Effector memory CD4-positive, alpha-beta T cell (primary cell): ENCODE results near the gene GRAPL.
"Not testable (repeated sequence)": the region's sequence is repeated elsewhere in the genome, so short reads cannot be mapped to it uniquely, and the experiment has no call there.

Source experiments
- DNase-seq, 3 donors: peaks; one replicate each; pipeline ENCODE4 v3.0.0-alpha.2; 2020
- H3K27ac ChIP-seq: 2 replicates; pipeline ENCODE4 v1.7.0; 2013; ENCODE audit warnings: mild to moderate bottlenecking, low read length, moderate library complexity; ENCODE audit not compliant: insufficient read depth, poor library complexity, severe bottlenecking
- H3K27me3 ChIP-seq: replicated peaks from 2 replicates; pipeline ENCODE4 v1.7.0; 2013; ENCODE audit warnings: mild to moderate bottlenecking, low read length; ENCODE audit not compliant: insufficient read depth, control insufficient read depth, poor library complexity, severe bottlenecking
- H3K36me3 ChIP-seq: 2 replicates; pipeline ENCODE4 v1.7.0; 2013; ENCODE audit warnings: mild to moderate bottlenecking, low read length, moderate library complexity; ENCODE audit not compliant: control insufficient read depth, insufficient read depth
- H3K4me1 ChIP-seq: 2 replicates; pipeline ENCODE4 v1.7.0; 2013; ENCODE audit warnings: low read length, mild to moderate bottlenecking; ENCODE audit not compliant: control insufficient read depth, insufficient read depth, poor library complexity, severe bottlenecking
- H3K4me3 ChIP-seq: 2 replicates; pipeline ENCODE4 v1.7.0; 2013; ENCODE audit warnings: low read length, low read depth, mild to moderate bottlenecking; ENCODE audit not compliant: insufficient read depth, poor library complexity, severe bottlenecking
- H3K9me3 ChIP-seq: 2 replicates; pipeline ENCODE4 v1.7.0; 2013; ENCODE audit warnings: mild to moderate bottlenecking, low read length, moderate library complexity; ENCODE audit not compliant: control insufficient read depth

Gene GRAPL

DNA sequence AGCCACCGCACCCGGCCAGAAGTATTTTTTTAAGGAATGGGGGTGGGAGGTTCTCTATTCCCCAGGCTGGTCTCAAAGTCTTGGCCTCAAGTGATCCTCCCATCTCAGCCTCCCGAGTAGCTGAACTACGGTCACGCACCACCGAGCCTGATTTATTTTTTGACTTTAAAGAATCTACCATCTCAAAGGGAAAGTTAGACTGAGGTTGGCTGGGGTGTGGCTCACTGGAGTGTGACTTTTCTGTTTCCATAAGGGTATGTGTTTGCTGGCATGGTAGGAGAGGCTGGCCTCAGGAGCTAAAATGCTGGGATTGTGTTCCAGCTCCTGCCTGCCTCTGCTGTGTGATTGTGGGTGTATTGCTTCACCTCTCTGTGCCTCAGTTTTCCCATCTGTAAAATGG lies 10.6 kb downstream of the GRAPL start:
- H3K4me3 ChIP-seq, DNase-seq, H3K9me3 ChIP-seq, H3K27ac ChIP-seq, H3K36me3 ChIP-seq, H3K27me3 ChIP-seq, H3K4me1 ChIP-seq: not testable (repeated sequence)

DNA sequence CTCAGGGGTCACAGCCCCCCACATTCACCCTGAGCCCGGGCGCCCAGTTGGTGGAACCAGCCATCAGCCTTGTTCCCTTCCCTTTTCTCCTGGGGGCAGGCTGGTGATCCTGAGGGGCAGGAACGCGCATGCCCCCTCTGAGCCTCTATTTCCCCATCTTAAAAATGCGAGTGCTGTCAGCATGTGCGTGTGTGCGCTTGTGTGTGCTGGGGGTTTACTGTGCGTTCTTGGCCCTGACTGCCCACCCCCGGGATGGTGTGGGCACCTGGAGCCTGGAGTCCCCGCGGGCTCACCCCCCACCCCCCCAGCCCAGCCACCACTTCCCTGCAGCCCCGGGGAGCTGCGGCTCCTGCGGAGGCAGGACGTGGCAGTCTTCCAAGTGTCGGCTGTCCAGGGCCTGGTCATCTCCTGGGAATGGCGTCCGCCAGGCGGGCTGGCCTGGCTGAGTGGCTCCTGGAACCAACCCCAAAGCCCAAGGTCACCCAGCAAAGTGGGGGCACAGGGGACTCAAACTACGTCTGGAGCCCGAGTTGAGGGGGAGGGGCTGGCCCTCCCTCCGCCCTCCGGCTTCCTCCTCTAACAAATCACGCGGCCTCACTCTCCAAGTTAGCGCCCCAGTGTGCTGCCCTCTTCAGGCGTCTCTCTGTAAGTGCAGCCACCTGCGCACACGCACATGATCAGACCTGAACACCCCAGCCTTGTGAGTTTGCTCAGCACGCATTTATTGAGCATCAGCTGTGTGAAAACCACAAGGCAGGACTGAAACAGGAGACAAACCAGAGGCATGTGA lies 14.2 kb downstream of the GRAPL start:
- not testable (repeated sequence) for H3K27me3 ChIP-seq, H3K27ac ChIP-seq, H3K4me3 ChIP-seq, H3K9me3 ChIP-seq, DNase-seq, H3K36me3 ChIP-seq, H3K4me1 ChIP-seq

DNA sequence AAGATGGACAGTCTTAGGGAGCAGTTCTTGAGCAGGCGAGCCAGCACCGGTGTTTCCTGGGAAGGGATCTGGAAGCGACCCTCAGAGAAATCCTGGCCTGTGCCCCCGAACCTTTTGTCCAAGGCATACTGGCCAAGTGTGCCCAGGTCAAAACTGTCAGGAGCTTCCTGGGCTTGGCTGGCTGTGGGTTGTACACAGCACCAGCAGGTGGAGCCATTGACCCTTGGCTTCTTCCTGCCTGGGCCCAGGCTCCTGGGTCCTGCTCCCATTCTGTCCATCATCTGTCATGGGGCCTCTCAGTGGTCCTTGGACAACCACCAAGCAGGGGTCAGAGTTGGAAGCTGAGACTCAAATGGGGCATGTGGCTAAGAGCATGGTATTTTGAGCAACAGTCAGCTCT lies 15.0 kb downstream of the GRAPL start:
- H3K4me1 ChIP-seq, H3K4me3 ChIP-seq, H3K27ac ChIP-seq, DNase-seq, H3K27me3 ChIP-seq, H3K9me3 ChIP-seq, H3K36me3 ChIP-seq: not testable (repeated sequence)

DNA sequence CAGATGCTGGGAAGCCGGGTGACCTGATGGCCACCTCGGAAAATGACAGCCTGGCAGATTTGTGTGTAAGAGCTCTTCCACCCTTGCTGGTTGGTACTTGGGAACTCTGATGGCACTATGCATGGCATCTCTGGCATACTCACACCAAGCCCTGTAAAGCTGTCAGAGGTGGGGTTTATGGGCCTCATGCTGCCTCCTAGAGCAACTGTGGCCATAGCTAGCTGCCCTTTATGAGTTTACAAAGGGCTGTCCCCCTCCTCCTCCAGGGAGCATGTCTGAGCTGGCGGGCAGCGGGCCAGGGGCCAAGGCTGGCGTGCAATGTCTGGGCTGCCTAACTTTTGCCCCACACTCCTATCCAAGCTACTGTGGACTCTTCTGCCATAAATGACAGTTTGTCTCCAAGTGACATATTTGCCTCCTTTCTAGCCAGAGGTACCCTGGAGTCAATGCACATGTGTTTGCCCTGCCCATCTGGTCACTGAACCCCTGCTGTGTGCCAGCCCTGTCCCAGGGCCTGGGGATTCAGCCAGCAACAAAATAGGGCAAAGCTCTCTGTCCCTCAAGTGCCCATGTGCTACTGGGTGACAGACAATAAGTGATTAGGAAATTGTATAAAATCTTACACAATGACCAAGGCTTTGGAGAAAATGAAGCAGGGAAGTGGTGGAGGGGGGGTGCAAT lies 15.8 kb downstream of the GRAPL start:
- not testable (repeated sequence) for H3K9me3 ChIP-seq, H3K27me3 ChIP-seq, H3K36me3 ChIP-seq, H3K27ac ChIP-seq, H3K4me1 ChIP-seq, DNase-seq, H3K4me3 ChIP-seq

DNA sequence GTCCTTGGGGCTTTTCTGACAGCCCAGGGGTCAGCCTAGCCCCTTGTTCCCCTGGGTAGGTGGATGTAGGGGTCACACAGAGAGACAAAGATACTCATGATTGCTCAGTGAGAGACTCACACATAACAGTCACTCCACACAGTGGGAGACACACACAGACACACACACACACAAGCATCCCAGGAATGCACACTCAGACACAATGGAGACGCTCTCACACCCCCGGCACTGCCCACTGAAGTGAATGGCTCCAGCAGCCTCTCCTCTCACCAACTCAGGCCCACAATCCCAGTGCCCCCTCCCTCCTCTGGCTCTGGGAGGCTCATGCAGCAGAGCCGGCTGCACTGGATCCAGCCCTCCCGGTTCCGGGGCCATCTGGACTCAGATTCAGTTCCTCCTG lies 17.0 kb downstream of the GRAPL start:
- not testable (repeated sequence) for H3K9me3 ChIP-seq, H3K27ac ChIP-seq, H3K27me3 ChIP-seq, H3K4me1 ChIP-seq, H3K36me3 ChIP-seq, H3K4me3 ChIP-seq, DNase-seq

DNA sequence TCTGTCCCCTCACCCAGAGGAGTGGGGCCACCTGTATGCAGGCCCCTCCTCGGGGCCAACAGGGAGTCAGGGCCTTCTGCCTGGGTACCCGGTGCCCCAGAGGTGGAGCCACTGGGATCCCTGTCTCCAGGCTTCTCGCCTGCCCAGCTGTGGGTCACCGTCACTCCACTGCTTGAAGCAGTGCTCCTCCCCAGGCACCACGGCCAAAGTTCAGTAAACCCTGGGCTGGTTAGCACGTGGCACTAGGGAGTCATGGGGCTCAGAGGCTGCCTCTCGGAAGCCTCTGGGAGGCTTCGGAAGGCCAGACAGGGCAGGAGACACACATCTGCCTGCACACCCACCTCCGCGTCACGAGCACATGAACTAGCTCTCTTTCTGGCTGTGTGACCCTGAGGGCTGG lies 18.1 kb downstream of the GRAPL start:
- not testable (repeated sequence) for H3K27me3 ChIP-seq, H3K27ac ChIP-seq, DNase-seq, H3K9me3 ChIP-seq, H3K4me3 ChIP-seq, H3K36me3 ChIP-seq, H3K4me1 ChIP-seq

DNA sequence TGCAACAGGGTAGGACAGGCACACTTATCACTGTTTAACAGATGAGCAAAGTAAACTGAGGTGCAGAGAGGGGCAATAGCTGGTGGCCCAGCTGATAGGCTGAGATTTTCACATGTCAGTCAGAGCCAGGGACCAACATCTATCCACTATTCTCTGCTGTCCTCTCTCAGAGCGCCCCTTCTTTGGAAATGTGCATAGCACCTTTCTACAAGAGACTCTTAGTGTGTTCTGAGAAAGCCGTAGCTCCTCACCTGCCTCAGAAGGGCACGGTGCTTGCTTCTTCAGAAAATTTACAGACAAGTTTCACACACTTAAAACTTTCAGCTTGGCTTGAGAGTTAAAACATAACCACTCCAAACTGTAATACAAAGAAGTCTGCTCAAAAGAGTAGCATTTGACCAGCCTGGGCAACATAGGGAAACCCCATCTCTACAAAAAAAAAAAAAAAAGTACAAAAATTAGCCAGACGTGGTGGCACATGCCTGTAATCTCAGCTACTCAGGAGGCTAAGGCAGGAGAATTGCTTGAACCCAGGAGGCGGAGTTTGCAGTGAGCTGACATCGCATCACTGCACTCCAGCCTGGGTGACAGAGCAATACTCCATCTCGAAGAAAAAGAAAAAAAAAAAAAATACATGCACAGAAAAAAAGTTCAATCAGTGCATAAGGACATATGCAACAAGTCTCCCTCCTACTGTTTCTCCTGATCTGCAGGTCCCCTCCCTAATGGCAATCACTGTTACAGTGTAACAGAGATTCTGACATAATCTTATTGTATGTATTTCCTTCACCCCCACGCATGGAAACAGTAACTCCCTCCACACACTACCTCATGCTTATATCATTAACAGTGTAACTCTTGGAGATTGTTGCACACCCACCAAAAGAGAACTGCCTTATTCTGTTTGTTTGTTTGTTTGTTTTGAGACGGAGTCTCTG lies 23.6 kb downstream of the GRAPL start:
- DNase-seq, H3K4me3 ChIP-seq, H3K27ac ChIP-seq, H3K27me3 ChIP-seq, H3K4me1 ChIP-seq, H3K36me3 ChIP-seq, H3K9me3 ChIP-seq: not testable (repeated sequence)

DNA sequence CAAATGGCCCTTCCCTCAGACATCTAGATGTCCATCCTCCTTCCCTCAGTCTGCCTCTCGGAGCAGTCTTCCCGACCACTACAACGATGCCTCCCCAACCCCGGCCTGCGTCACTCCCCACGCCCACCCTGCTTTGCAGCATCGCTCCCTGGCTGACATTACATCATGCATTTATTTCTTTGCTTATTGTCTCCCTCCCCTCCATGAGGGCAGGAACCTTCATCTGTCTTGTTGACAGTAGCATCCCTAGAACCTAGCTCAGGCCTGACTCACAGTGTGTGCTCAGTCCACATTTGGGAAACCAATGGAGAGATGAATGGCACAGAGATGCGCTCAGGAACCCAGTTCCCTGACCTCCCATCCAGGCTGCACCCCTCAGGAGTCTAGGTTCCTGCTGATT lies 30.2 kb downstream of the GRAPL start:
- not testable (repeated sequence) for H3K36me3 ChIP-seq, H3K9me3 ChIP-seq, H3K27ac ChIP-seq, H3K4me3 ChIP-seq, H3K27me3 ChIP-seq, DNase-seq, H3K4me1 ChIP-seq

DNA sequence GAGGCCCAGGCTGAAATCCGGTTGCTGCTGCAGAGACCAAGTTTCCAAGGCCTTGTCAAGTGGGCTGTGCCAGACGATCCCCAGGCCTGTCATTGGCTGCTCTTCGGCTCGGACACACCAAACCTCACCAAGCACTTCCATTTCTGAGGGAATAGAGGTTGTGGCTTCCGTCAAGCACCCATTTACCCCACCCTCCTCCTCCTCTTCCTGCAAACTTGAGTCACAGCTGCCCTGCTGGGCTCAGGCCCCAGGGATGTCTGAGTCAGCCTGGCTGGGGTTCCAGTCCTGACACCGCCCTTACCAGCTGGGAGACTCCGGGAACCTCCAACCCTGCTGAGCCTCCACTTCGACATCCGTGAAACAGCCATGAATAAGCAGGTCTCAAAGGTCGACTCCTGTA lies 31.1 kb downstream of the GRAPL start:
- DNase-seq, H3K4me1 ChIP-seq, H3K9me3 ChIP-seq, H3K27me3 ChIP-seq, H3K4me3 ChIP-seq, H3K36me3 ChIP-seq, H3K27ac ChIP-seq: not testable (repeated sequence)

DNA sequence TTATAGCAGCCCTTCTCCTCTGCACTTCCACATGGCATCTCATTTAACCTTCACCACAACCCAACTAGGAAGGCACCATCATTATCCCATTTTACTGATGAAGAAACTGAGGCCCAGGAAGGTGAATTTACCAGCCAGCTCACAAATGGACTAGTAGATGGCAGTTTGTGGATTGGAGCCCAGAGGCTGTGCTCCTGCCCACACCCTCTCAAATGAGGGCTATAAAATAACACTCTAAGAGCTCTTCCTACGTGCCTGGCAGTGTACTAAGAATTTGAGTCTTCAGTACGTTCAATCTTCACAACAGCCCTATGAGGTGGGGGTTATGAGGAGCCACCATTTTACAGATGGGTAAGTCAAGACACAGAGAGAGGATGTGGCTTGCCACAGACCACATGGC lies 31.5 kb downstream of the GRAPL start:
- H3K4me3 ChIP-seq, H3K27me3 ChIP-seq, H3K9me3 ChIP-seq, H3K36me3 ChIP-seq, H3K27ac ChIP-seq, DNase-seq, H3K4me1 ChIP-seq: not testable (repeated sequence)
